SH-SY5Y (cell line): ENCODE results near the gene TRPC6.

Source experiments
- GATA2 ChIP-seq: IDR thresholded peaks from 2 replicates; pipeline ENCODE4 v1.6.1; 2011; ENCODE audit warnings: mild to moderate bottlenecking, low read depth, low read length
- GATA3 ChIP-seq: IDR thresholded peaks from 2 replicates; pipeline ENCODE4 v1.6.1; 2011; ENCODE audit warnings: low read depth, mild to moderate bottlenecking, low read length, moderate library complexity

GRCh38 chr11:101582236-101582988 lies 1.4 kb downstream of the TRPC6 start:
- TF ChIP-seq GATA2 (no peak), GATA3 (no peak)
